OCI-LY1 (cell line): Measurements from ENCODE around the gene MPPED1.

Experiments used
- EZH2 ChIP-seq: fragments of 200-600 bp; sonication (generic), shearing (Covaris generic); IDR thresholded peaks from 2 replicates; pipeline ENCODE4 v1.8.0; 2017; ENCODE audit warnings: borderline replicate concordance, mixed run types, mild to moderate bottlenecking, antibody characterized with exemption, low read length, moderate library complexity, mixed read lengths
- TF ChIP-seq, protein P1 (sequence below): fragments of 200-600 bp; sonication (generic), shearing (Covaris generic); IDR thresholded peaks from 2 replicates; pipeline ENCODE4 v1.5.1; 2017; ENCODE audit warnings: mild to moderate bottlenecking, antibody characterized with exemption, low read length, moderate library complexity, mixed read lengths

DNA sequence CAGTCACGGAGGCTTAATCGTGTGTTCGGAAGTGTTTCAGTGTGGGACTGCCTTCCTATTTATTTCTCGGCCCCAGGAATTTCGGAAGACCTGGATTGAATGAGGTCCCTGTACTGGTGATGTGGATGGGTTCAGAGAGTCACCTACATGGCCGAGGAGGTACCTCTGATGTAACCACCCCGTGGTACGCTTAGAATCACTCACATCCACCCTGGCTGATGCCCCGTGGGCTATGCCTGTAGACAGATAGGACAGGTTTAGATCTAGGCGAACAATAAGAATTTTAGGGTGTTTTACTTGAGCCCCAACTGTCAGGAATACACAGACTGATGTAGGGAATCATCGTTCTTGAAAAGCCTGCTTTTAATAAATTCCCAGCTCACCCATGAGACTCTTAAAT is 2.0 kb downstream of the MPPED1 start:
- TF ChIP-seq, protein P1, sequence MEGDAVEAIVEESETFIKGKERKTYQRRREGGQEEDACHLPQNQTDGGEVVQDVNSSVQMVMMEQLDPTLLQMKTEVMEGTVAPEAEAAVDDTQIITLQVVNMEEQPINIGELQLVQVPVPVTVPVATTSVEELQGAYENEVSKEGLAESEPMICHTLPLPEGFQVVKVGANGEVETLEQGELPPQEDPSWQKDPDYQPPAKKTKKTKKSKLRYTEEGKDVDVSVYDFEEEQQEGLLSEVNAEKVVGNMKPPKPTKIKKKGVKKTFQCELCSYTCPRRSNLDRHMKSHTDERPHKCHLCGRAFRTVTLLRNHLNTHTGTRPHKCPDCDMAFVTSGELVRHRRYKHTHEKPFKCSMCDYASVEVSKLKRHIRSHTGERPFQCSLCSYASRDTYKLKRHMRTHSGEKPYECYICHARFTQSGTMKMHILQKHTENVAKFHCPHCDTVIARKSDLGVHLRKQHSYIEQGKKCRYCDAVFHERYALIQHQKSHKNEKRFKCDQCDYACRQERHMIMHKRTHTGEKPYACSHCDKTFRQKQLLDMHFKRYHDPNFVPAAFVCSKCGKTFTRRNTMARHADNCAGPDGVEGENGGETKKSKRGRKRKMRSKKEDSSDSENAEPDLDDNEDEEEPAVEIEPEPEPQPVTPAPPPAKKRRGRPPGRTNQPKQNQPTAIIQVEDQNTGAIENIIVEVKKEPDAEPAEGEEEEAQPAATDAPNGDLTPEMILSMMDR, result no peak
- TF ChIP-seq EZH2, result no peak
